K562 (cell line): ENCODE results near the gene NFE2. TPM values are rescaled to one million over a fixed set of nuclear protein-coding genes. Genes with fewer than 3 reads are reported as not detected.

Experiments used
- ATAC-seq: fragments of 200-7000 bp; cut with Tn5 transposase; 3 replicates; pipeline ENCODE4 v1.9.1; 2020; ENCODE audit warnings: moderate library complexity
- BruUV-seq: library from RNA; stranded (reverse); fragments of 400-500 nt; replicated peaks from 2 replicates; lab custom pipeline; 2021; lab: Mats Ljungman, UMichigan
- CTCF ChIA-PET: fragments of 300-600 bp; formaldehyde crosslinking; extraction: SDS; loops from one replicate; lab custom pipeline; 2021; ENCODE audit warnings: low intra/inter-chr PET ratio; lab: Yijun Ruan, JAX
- POLR2A ChIA-PET: fragments of 300-600, 350-650 bp; sonication (Branson Sonifier 250); formaldehyde crosslinking; extraction: SDS; loops from one replicate; lab custom pipeline; 2021; ENCODE audit warnings: antibody characterized with exemption, inconsistent platforms; lab: Yijun Ruan, JAX
- DNase-seq, 4 experiments: peaks; one replicate each; pipeline versions ENCODE4 v3.0.0 to v3.0.0-alpha.2; 2011 to 2018; ENCODE audit warnings: low spot score in 3 of 4, mixed read lengths in 3 of 4; ENCODE audit errors: extremely low read depth in 1 of 4
- FAIRE-seq: peaks from 2 replicates; lab custom pipeline; 2011; peaks lifted over from hg19 to GRCh38; lab: Jason Lieb, UNC
- H2AFZ ChIP-seq: 2 replicates; pipeline ENCODE4 v1.6.0; 2011; ENCODE audit warnings: low read depth, low read length, control low read depth, inconsistent platforms
- H3K27ac ChIP-seq: fragments of 200-600 bp; 3 replicates; pipeline ENCODE4 v1.8.0; 2011; ENCODE audit warnings: low read depth, mild to moderate bottlenecking, control low read depth, inconsistent platforms, low read length, moderate library complexity, mixed read lengths; ENCODE audit errors: extremely low read depth
- H3K27me3 ChIP-seq, 2 experiments: fragments of 300-600 bp in 1 of 2; 2 replicates in 1 of 2; 3 replicates in 1 of 2; pipeline versions ENCODE4 v1.6.0 to v1.8.0; 2011; ENCODE audit warnings: inconsistent platforms in 2 of 2, low read length in 2 of 2, mild to moderate bottlenecking in 1 of 2, mixed read lengths in 1 of 2, moderate library complexity in 1 of 2; ENCODE audit not compliant: control insufficient read depth in 2 of 2, insufficient read depth in 2 of 2
- H3K36me3 ChIP-seq: fragments of 300-600 bp; 3 replicates; pipeline ENCODE4 v1.8.0; 2011; ENCODE audit warnings: mild to moderate bottlenecking, low read length, inconsistent platforms; ENCODE audit not compliant: control insufficient read depth, insufficient read depth
- H3K4me1 ChIP-seq, 2 experiments: fragments of 200-600 bp in 1 of 2; replicated peaks in 1 of 2; 2 replicates in 1 of 2; 3 replicates in 1 of 2; pipeline versions ENCODE4 v1.5.1 to v1.8.0; 2011; ENCODE audit warnings: inconsistent platforms in 2 of 2, low read length in 2 of 2, mild to moderate bottlenecking in 1 of 2, mixed read lengths in 1 of 2, moderate library complexity in 1 of 2; ENCODE audit not compliant: control insufficient read depth in 2 of 2, insufficient read depth in 2 of 2
- H3K4me2 ChIP-seq: 2 replicates; pipeline ENCODE4 v1.6.1; 2011; ENCODE audit warnings: low read length, control low read depth, inconsistent platforms, mixed read lengths; ENCODE audit not compliant: insufficient read depth
- H3K4me3 ChIP-seq: fragments of 200-600 bp; sonication (generic), shearing (Covaris generic); 2 replicates; pipeline ENCODE4 v1.5.1; 2016; ENCODE audit warnings: control low read depth, inconsistent platforms
- H3K79me2 ChIP-seq: fragments of 200-600 bp; 3 replicates; pipeline ENCODE4 v1.8.0; 2011; ENCODE audit warnings: low read length, inconsistent platforms; ENCODE audit not compliant: control insufficient read depth, insufficient read depth
- H3K9ac ChIP-seq, 2 experiments: 2 replicates each; pipeline versions ENCODE4 v1.6.0 to v1.6.1; 2011; ENCODE audit warnings: low read depth in 2 of 2, low read length in 2 of 2, control low read depth in 1 of 2, inconsistent platforms in 1 of 2, mild to moderate bottlenecking in 1 of 2, mixed read lengths in 1 of 2; ENCODE audit not compliant: insufficient read depth in 1 of 2
- H3K9me1 ChIP-seq: one replicate; pipeline ENCODE4 v1.6.0; 2011; ENCODE audit warnings: inconsistent platforms, mild to moderate bottlenecking, low read length, moderate library complexity; ENCODE audit not compliant: control insufficient read depth, insufficient read depth
- H3K9me3 ChIP-seq: replicated peaks from 2 replicates; pipeline ENCODE4 v1.5.1; 2011; ENCODE audit warnings: low read depth, low read length, inconsistent platforms; ENCODE audit not compliant: control insufficient read depth, insufficient read depth
- H4K20me1 ChIP-seq: replicated peaks from 2 replicates; pipeline ENCODE4 v1.6.1; 2011; ENCODE audit warnings: low read length, inconsistent platforms, mixed read lengths; ENCODE audit not compliant: control insufficient read depth, insufficient read depth
- ATF4 ChIP-seq: fragments of 450-650 bp; formaldehyde crosslinking; IDR thresholded peaks from 2 replicates; pipeline ENCODE4 v1.4.0; 2022; ENCODE audit warnings: mild to moderate bottlenecking, moderate library complexity
- CEBPZ ChIP-seq: fragments of 150-350 bp; IDR thresholded peaks from 2 replicates; pipeline ENCODE4 v1.6.1; 2014; ENCODE audit warnings: low read depth, mild to moderate bottlenecking, low read length, borderline replicate concordance
- IRF1 ChIP-seq: sonication (generic); formaldehyde crosslinking; IDR thresholded peaks from 2 replicates; pipeline ENCODE4 v1.8.0; 2022; ENCODE audit warnings: missing genetic modification reagents, mild to moderate bottlenecking, borderline replicate concordance
- PCBP2 ChIP-seq: fragments of 200-400 bp; formaldehyde crosslinking; IDR thresholded peaks from 2 replicates; pipeline ENCODE4 v1.6.1; 2018; ENCODE audit warnings: low read length, low read depth, mild to moderate bottlenecking, moderate library complexity; ENCODE audit not compliant: poor library complexity, severe bottlenecking
- POLR2A ChIP-seq: fragments of 450-650 bp; conservative IDR thresholded peaks from 2 replicates; pipeline ENCODE4 v1.6.1; 2016
- YY1 ChIP-seq, 3 experiments: IDR thresholded peaks; 2 replicates each; pipeline ENCODE4 v1.6.1; 2011; ENCODE audit warnings: low read length in 2 of 3, mild to moderate bottlenecking in 2 of 3, moderate library complexity in 2 of 3, borderline replicate concordance in 1 of 3, control low read depth in 1 of 3, low read depth in 1 of 3; ENCODE audit not compliant: insufficient read depth in 3 of 3, insufficient replicate concordance in 2 of 3, control insufficient read depth in 1 of 3, insufficient read length in 1 of 3; ENCODE audit errors: extremely low read depth in 1 of 3
- ZC3H11A ChIP-seq: IDR thresholded peaks from 2 replicates; pipeline ENCODE4 v1.6.1; 2012; ENCODE audit warnings: low read depth, low read length, improper control_type of control experiment
- ZKSCAN8 ChIP-seq: fragments of 200-800 bp; sonication (Bioruptor generic); IDR thresholded peaks from 2 replicates; pipeline ENCODE4 v1.6.1; 2016; ENCODE audit warnings: missing genetic modification characterization, missing compliant biosample characterization
- ZNF124 ChIP-seq: sonication (generic); formaldehyde crosslinking; IDR thresholded peaks from 2 replicates; pipeline ENCODE4 v1.8.1; 2022; ENCODE audit warnings: missing genetic modification reagents
- ZNF445 ChIP-seq: fragments of 250-450 bp; sonication (Bioruptor Pico); IDR thresholded peaks from 2 replicates; pipeline ENCODE4 v1.4.0; 2020; ENCODE audit warnings: low read depth, mild to moderate bottlenecking, moderate library complexity
- ZNF766 ChIP-seq: fragments of 200-800 bp; sonication (Bioruptor generic); conservative IDR thresholded peaks from 2 replicates; pipeline ENCODE4 v1.6.1; 2016; ENCODE audit warnings: missing genetic modification characterization, missing compliant biosample characterization
- WGBS: fragments of 100-300 bp; shearing (Covaris generic); methylation state at CpG from one replicate; pipeline ENCODE4 v1.1.6; 2016; ENCODE audit warnings: low coverage, mixed read lengths; ENCODE audit not compliant: insufficient coverage; ENCODE audit errors: missing lambda C conversion rate; 5-methylcytosine and 5-hydroxymethylcytosine counted together
- in situ Hi-C: fragments of 300-500 bp; cut with MboI; formaldehyde crosslinking; loops from 4 replicates; pipeline ENCODE4 v1.15.0; 2018; ENCODE audit warnings: inconsistent platforms, mixed read lengths
- intact Hi-C: fragments of 100-400 bp; cut with micrococcal nuclease; formaldehyde crosslinking; loops from 2 replicates; pipeline ENCODE4 v1.14.2; 2022
- polyA plus RNA-seq, 8 experiments: library from polyadenylated mRNA; depleted of rRNA in 4 of 8; stranded (reverse) in 5 of 8; unstranded in 3 of 8; fragments of >200 nt; fragmentation: Nextera tagmentation in 2 of 8; fragmentation: Illumina TruSeq in 1 of 8; extraction: Ambion mirVana in 2 of 8; extraction: Trizol in 1 of 8; gene quantifications; 2 replicates each; pipeline versions ENCODE4 v1.2.1 to v1.2.3, GENCODE V29; 2011 to 2014; ENCODE audit warnings: inconsistent platforms in 1 of 8, missing spikeins in 1 of 8
- total RNA-seq, 7 experiments: library from RNA; depleted of rRNA in 6 of 7; stranded (reverse); fragments of >200 nt in 6 of 7; fragmentation: Illumina TruSeq in 2 of 7; extraction: Trizol in 2 of 7; gene quantifications; 2 replicates each; pipeline versions ENCODE4 v1.2.1 to v1.2.3, GENCODE V29; 2011 to 2021; ENCODE audit warnings: low replicate concordance in 1 of 7

Gene NFE2
- total and polyA plus RNA-seq, 9 of the 15 experiments (the other 6 are each of a cell fraction or from before 2014, with no cell fraction given) = 12.3 to 282 (median 208) TPM

GRCh38 chr12:54280468-54281260, 20.2 kb downstream of the NFE2 start, which contains the start of gene HNRNPA1 (continued):
- TF ChIP-seq ZNF445 (CRISPR knock-in tag) (no peak), ZKSCAN8 (CRISPR knock-in tag) (0 out of 2 replicates have a peak, but pooled peaks have one; percentile 4), ATF4 (no peak), PCBP2 (no peak)

DNA sequence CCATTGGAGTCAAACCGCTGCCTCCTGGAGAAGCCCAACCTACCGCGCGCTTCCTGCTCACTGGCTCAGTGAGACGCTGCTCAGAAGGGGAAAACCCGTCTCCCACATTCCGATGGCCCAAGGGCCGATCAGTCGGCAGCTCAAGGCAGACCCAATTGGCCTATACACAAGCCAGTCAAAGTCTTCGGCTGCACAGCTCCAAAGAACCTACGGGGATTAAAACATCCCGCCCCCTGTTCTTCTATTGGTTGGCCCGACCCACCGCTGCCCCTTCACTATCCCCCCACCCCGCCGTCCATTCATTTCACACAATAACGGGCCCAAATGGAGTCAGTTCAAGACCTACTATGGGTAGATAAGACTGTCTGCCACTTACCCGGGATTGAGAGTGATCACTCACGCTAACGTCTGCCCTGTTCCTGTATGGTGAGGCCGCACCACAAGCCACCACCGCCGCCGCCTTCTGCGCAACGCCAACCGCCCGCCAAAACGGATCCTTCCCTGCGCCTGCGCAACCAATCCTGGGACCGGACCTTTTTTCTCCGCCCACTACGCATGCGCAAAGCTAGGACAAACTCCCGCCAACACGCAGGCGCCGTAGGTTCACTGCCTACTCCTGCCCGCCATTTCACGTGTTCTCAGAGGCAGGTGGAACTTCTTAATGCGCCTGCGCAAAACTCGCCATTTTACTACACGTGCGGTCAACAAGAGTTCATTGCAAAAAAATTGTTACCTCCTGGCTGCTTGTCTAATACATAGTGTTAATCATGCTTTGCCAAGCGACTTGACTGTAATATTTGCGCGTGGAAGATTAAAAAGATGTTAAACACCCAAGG, 21.0 kb downstream of the NFE2 start, which contains the start of gene CBX5:
Gene CBX5 (minus strand): TSS at position 491 of the 836 bp plus-strand sequence. CDS start 22,472 bp downstream, outside the sequence.
- H2AFZ ChIP-seq = peak within 1 kb of the TSS; percentile 96
- in situ Hi-C loops = no loop called here
- H3K4me2 ChIP-seq = peak within 1 kb of the TSS; percentile 100
- H3K27ac ChIP-seq = peak within 1 kb of the TSS; percentile 99
- peaks cover 95% of the 10 kb centered on the region for H3K79me2 ChIP-seq
- no peaks in the 10 kb centered on the region for H3K9me3 ChIP-seq
- intact Hi-C loops = loop anchor here (1.0 kb wide), 2 partner anchors 18 to 79 kb away; no protein-coding TSS in a partner anchor
- peaks cover 70% of the 10 kb centered on the region for H3K36me3 ChIP-seq
- peaks cover 37% of the 10 kb centered on the region for H4K20me1 ChIP-seq
- CTCF ChIA-PET = interaction anchor here (0.6 to 0.7 kb wide), 2 partner anchors 11 to 1986 kb away, joined by 3 to 5 read pairs; no protein-coding TSS in a partner anchor
- H3K4me1 ChIP-seq = peaks cover 8 to 14% of the 10 kb centered on the region in 2 experiments; a peak in 3 of 5 replicates
- DNase-seq (peak; percentile 97 to 99 (median 98)), ATAC-seq (peak; percentile 81), FAIRE-seq (no peak)
- peak within 1 kb of the TSS; percentile 71 for H3K4me3 ChIP-seq
- no TSS peak for BruUV-seq
- no peaks in the 10 kb centered on the region for H3K9me1 ChIP-seq
- POLR2A ChIA-PET = interaction anchor here (0.5 to 3.8 kb wide), 41 partner anchors 10 to 1534 kb away, joined by 3 to 155 read pairs (median 5); partner anchors contain the start of genes COPZ1 and HOXC9
- H3K9ac ChIP-seq = peak within 1 kb of the TSS; percentile 92 to 100
- WGBS = under 1% methylated on average over 47 of the region's 49 CpGs
- no peaks in the 10 kb centered on the region for H3K27me3 ChIP-seq
- peak; percentile 92; the same call in 1 of the 2 replicates for TF ChIP-seq ZC3H11A
- peak; percentile 84 to 97 (median 96) for TF ChIP-seq YY1 (IDR thresholded peaks at IDR 0.05; ENCODE audit: borderline replicate concordance in 1 of 3, control insufficient read depth in 1 of 3, extremely low read depth in 1 of 3, insufficient read depth in 3 of 3, insufficient read length in 1 of 3, insufficient replicate concordance in 2 of 3, low read depth in 1 of 3, low read length in 2 of 3)
- no peak for TF ChIP-seq ZNF124 (CRISPR knock-in tag)
- no peak for TF ChIP-seq IRF1
- peak; percentile 54 for TF ChIP-seq ZNF766 (CRISPR knock-in tag)
- TF ChIP-seq POLR2A = peak; percentile 98
- TF ChIP-seq CEBPZ = peak; percentile 85
